ENCODE data around the gene PSMD9.

- TF ChIP-seq POLR2AphosphoS5 (IDR thresholded peaks at IDR 0.05; ENCODE audit: low read depth, low read length) (no peak), SIN3A (IDR thresholded peaks at IDR 0.05; ENCODE audit: borderline replicate concordance, insufficient read depth, low read length) (no peak), REST (IDR thresholded peaks at IDR 0.05; ENCODE audit: insufficient read depth in 1 of 2, low read depth in 2 of 2, low read length in 2 of 2) (no peak)
Measured at GRCh38 chr12:121927813-121928212, 39.2 kb downstream of the PSMD9 start.
